ENCODE data around the gene CSF1R.

The CSF1R gene

GRCh38 chr5:150085950-150086715, at the start of gene CSF1R:
Gene CSF1R, minus strand, starts transcription at chr5:150086554. Its CDS starts 127 bp downstream, at chr5:150086427.
- no peak for DNase-seq (ENCODE audit: low read depth in 2 of 2)

GRCh38 chr5:150135557-150136304, 49.4 kb upstream of the CSF1R start:
- no peak for DNase-seq (ENCODE audit: low read depth in 2 of 2)

- DNase-seq (ENCODE audit: low read depth in 2 of 2): no peak
These were observed 47.8 kb upstream of the CSF1R start for GRCh38 chr5:150134198-150134588.

GRCh38 chr5:150133581-150134197, 47.3 kb upstream of the CSF1R start:
- DNase-seq (ENCODE audit: low read depth in 2 of 2): no peak

GRCh38 chr5:150132740-150133139, 46.4 kb upstream of the CSF1R start:
- DNase-seq (ENCODE audit: low read depth in 2 of 2): no peak

- DNase-seq (ENCODE audit: low read depth in 2 of 2): no peak
These were observed 45.8 kb upstream of the CSF1R start for GRCh38 chr5:150131978-150132694.

- DNase-seq (ENCODE audit: low read depth in 2 of 2): no peak
These were observed 45.1 kb upstream of the CSF1R start for GRCh38 chr5:150131461-150131860.

- no peak for DNase-seq (ENCODE audit: low read depth in 2 of 2)
These were observed 44.2 kb upstream of the CSF1R start for GRCh38 chr5:150130493-150130922.

GRCh38 chr5:150129813-150130492, 43.6 kb upstream of the CSF1R start:
- DNase-seq (ENCODE audit: low read depth in 2 of 2): no peak

GRCh38 chr5:150129454-150129812, 43.1 kb upstream of the CSF1R start:
- no peak for DNase-seq (ENCODE audit: low read depth in 2 of 2)

- no peak for DNase-seq (ENCODE audit: low read depth in 2 of 2)
These were observed 40.5 kb upstream of the CSF1R start for GRCh38 chr5:150126921-150127265.

GRCh38 chr5:150126199-150126920, 40.0 kb upstream of the CSF1R start:
- DNase-seq (ENCODE audit: low read depth in 2 of 2): no peak

- no peak for DNase-seq (ENCODE audit: low read depth in 2 of 2)
These were observed 39.0 kb upstream of the CSF1R start for GRCh38 chr5:150125334-150125733.

GRCh38 chr5:150124596-150124995, 38.2 kb upstream of the CSF1R start:
- DNase-seq (ENCODE audit: low read depth in 2 of 2): no peak

GRCh38 chr5:150124111-150124557, 37.8 kb upstream of the CSF1R start:
- DNase-seq (ENCODE audit: low read depth in 2 of 2): no peak

- no peak for DNase-seq (ENCODE audit: low read depth in 2 of 2)
These were observed 37.2 kb upstream of the CSF1R start for GRCh38 chr5:150123542-150123941.

GRCh38 chr5:150122536-150123481, 36.5 kb upstream of the CSF1R start:
- no peak for DNase-seq (ENCODE audit: low read depth in 2 of 2)

GRCh38 chr5:150122158-150122510, 35.8 kb upstream of the CSF1R start:
- DNase-seq (ENCODE audit: low read depth in 2 of 2): no peak

GRCh38 chr5:150121448-150122157, 35.2 kb upstream of the CSF1R start:
- DNase-seq (ENCODE audit: low read depth in 2 of 2): no peak

Measured in fibroblast of skin of left quadriceps (primary cell).